GM23338 (cell line): ENCODE data around the gene ADGRV1.

Experiments
- CTCF ChIP-seq, 2 experiments: fragments of 200-600 bp in 1 of 2; sonication (generic) in 1 of 2; conservative IDR thresholded peaks; 2 replicates each; pipeline versions ENCODE4 v1.5.1 to v1.6.1; 2016 to 2017; ENCODE audit warnings: antibody characterized with exemption in 2 of 2, low read depth in 2 of 2, mild to moderate bottlenecking in 2 of 2, moderate library complexity in 1 of 2
- ETS1 ChIP-seq: IDR thresholded peaks from 2 replicates; pipeline ENCODE4 v1.6.1; 2016; ENCODE audit warnings: antibody characterized with exemption
- EZH2 ChIP-seq: fragments of 200-600 bp; sonication (generic); IDR thresholded peaks from one replicate; pipeline ENCODE4 v1.8.0; 2017; ENCODE audit warnings: antibody characterized with exemption, mild to moderate bottlenecking, low read depth; ENCODE audit not compliant: unreplicated experiment
- EZH2phosphoT487 ChIP-seq: fragments of 200-600 bp; sonication (generic); IDR thresholded peaks from one replicate; pipeline ENCODE4 v1.8.1; 2018; ENCODE audit warnings: antibody characterized with exemption; ENCODE audit not compliant: unreplicated experiment
- JUNB ChIP-seq: IDR thresholded peaks from one replicate; pipeline ENCODE4 v1.6.1; 2016; ENCODE audit warnings: antibody characterized with exemption; ENCODE audit not compliant: unreplicated experiment
- POLR2AphosphoS5 ChIP-seq: IDR thresholded peaks from 2 replicates; pipeline ENCODE4 v1.6.1; 2016; ENCODE audit warnings: antibody characterized with exemption, low read depth
- REST ChIP-seq: IDR thresholded peaks from one replicate; pipeline ENCODE4 v1.6.1; 2018; ENCODE audit warnings: antibody characterized with exemption; ENCODE audit not compliant: unreplicated experiment
- STAT1 ChIP-seq: IDR thresholded peaks from one replicate; pipeline ENCODE4 v1.6.1; 2016; ENCODE audit warnings: antibody characterized with exemption; ENCODE audit not compliant: unreplicated experiment
- ZNF331 ChIP-seq: fragments of 250-450 bp; sonication (Bioruptor Pico); IDR thresholded peaks from 2 replicates; pipeline ENCODE4 v1.5.0; 2020; ENCODE audit warnings: low read depth, mild to moderate bottlenecking, moderate library complexity

GRCh38 chr5:90932052-90932699 is 373.6 kb downstream of the ADGRV1 start:
- TF ChIP-seq STAT1 (no peak), CTCF (conservative IDR thresholded peaks at IDR 0.05; ENCODE audit: low read depth in 2 of 2) (peak; percentile 87), EZH2 (no peak), REST (no peak), ETS1 (no peak), POLR2AphosphoS5 (no peak), JUNB (no peak), ZNF331 (no peak), EZH2phosphoT487 (no peak)
